ENCODE data around the gene ERFE.

The ERFE gene

GRCh38 chr2:238148981-238149380, 9.8 kb upstream of the ERFE start:
- Histone ChIP-seq H3K9me3 (ENCODE audit: control insufficient read depth, low read length) (no peaks in the 10 kb centered on the region), H3K4me1 (ENCODE audit: control insufficient read depth, insufficient read depth, low read length, poor library complexity, severe bottlenecking) (no peaks in the 10 kb centered on the region), H3K4me3 (ENCODE audit: insufficient read depth, low read depth, low read length, poor library complexity, severe bottlenecking) (no peak overlapping the region), H3K27ac (ENCODE audit: insufficient read depth, low read length, poor library complexity, severe bottlenecking) (no peak overlapping the region), H3K27me3 (replicated peaks; ENCODE audit: control insufficient read depth, insufficient read depth, low read length, poor library complexity, severe bottlenecking) (no peaks in the 10 kb centered on the region), H3K36me3 (ENCODE audit: control insufficient read depth, insufficient read depth, low read length) (no peaks in the 10 kb centered on the region)
- DNase-seq: no peak

GRCh38 chr2:238149841-238150572, 8.8 kb upstream of the ERFE start:
- Histone ChIP-seq H3K36me3 (ENCODE audit: control insufficient read depth, insufficient read depth, low read length) (no peaks in the 10 kb centered on the region), H3K4me3 (ENCODE audit: insufficient read depth, low read depth, low read length, poor library complexity, severe bottlenecking) (no peak overlapping the region), H3K27me3 (replicated peaks; ENCODE audit: control insufficient read depth, insufficient read depth, low read length, poor library complexity, severe bottlenecking) (no peaks in the 10 kb centered on the region), H3K4me1 (ENCODE audit: control insufficient read depth, insufficient read depth, low read length, poor library complexity, severe bottlenecking) (no peaks in the 10 kb centered on the region), H3K9me3 (ENCODE audit: control insufficient read depth, low read length) (no peaks in the 10 kb centered on the region), H3K27ac (ENCODE audit: insufficient read depth, low read length, poor library complexity, severe bottlenecking) (no peak overlapping the region)
- no peak for DNase-seq

GRCh38 chr2:238150686-238151085, 8.1 kb upstream of the ERFE start:
- DNase-seq: no peak
- Histone ChIP-seq H3K9me3 (ENCODE audit: control insufficient read depth, low read length) (no peaks in the 10 kb centered on the region), H3K27me3 (replicated peaks; ENCODE audit: control insufficient read depth, insufficient read depth, low read length, poor library complexity, severe bottlenecking) (no peaks in the 10 kb centered on the region), H3K27ac (ENCODE audit: insufficient read depth, low read length, poor library complexity, severe bottlenecking) (no peak overlapping the region), H3K4me3 (ENCODE audit: insufficient read depth, low read depth, low read length, poor library complexity, severe bottlenecking) (no peak overlapping the region), H3K36me3 (ENCODE audit: control insufficient read depth, insufficient read depth, low read length) (no peaks in the 10 kb centered on the region), H3K4me1 (ENCODE audit: control insufficient read depth, insufficient read depth, low read length, poor library complexity, severe bottlenecking) (no peaks in the 10 kb centered on the region)

- Histone ChIP-seq H3K9me3 (ENCODE audit: control insufficient read depth, low read length) (no peaks in the 10 kb centered on the region), H3K4me1 (ENCODE audit: control insufficient read depth, insufficient read depth, low read length, poor library complexity, severe bottlenecking) (no peaks in the 10 kb centered on the region), H3K36me3 (ENCODE audit: control insufficient read depth, insufficient read depth, low read length) (no peaks in the 10 kb centered on the region), H3K4me3 (ENCODE audit: insufficient read depth, low read depth, low read length, poor library complexity, severe bottlenecking) (no peak overlapping the region), H3K27ac (ENCODE audit: insufficient read depth, low read length, poor library complexity, severe bottlenecking) (no peak overlapping the region), H3K27me3 (replicated peaks; ENCODE audit: control insufficient read depth, insufficient read depth, low read length, poor library complexity, severe bottlenecking) (no peaks in the 10 kb centered on the region)
- no peak for DNase-seq
These were observed 7.6 kb upstream of the ERFE start for GRCh38 chr2:238151205-238151604.

- Histone ChIP-seq H3K4me3 (ENCODE audit: insufficient read depth, low read depth, low read length, poor library complexity, severe bottlenecking) (no peak overlapping the region), H3K27ac (ENCODE audit: insufficient read depth, low read length, poor library complexity, severe bottlenecking) (no peak overlapping the region), H3K36me3 (ENCODE audit: control insufficient read depth, insufficient read depth, low read length) (no peaks in the 10 kb centered on the region), H3K9me3 (ENCODE audit: control insufficient read depth, low read length) (no peaks in the 10 kb centered on the region), H3K27me3 (replicated peaks; ENCODE audit: control insufficient read depth, insufficient read depth, low read length, poor library complexity, severe bottlenecking) (no peaks in the 10 kb centered on the region), H3K4me1 (ENCODE audit: control insufficient read depth, insufficient read depth, low read length, poor library complexity, severe bottlenecking) (no peaks in the 10 kb centered on the region)
- DNase-seq: no peak
These were observed 7.0 kb upstream of the ERFE start for GRCh38 chr2:238151628-238152235.

- Histone ChIP-seq H3K27ac (ENCODE audit: insufficient read depth, low read length, poor library complexity, severe bottlenecking) (no peak overlapping the region), H3K4me1 (ENCODE audit: control insufficient read depth, insufficient read depth, low read length, poor library complexity, severe bottlenecking) (no peaks in the 10 kb centered on the region), H3K27me3 (replicated peaks; ENCODE audit: control insufficient read depth, insufficient read depth, low read length, poor library complexity, severe bottlenecking) (no peaks in the 10 kb centered on the region), H3K9me3 (ENCODE audit: control insufficient read depth, low read length) (no peaks in the 10 kb centered on the region), H3K4me3 (ENCODE audit: insufficient read depth, low read depth, low read length, poor library complexity, severe bottlenecking) (no peak overlapping the region), H3K36me3 (ENCODE audit: control insufficient read depth, insufficient read depth, low read length) (no peaks in the 10 kb centered on the region)
- DNase-seq: no peak
These were observed 5.7 kb upstream of the ERFE start for GRCh38 chr2:238152771-238153688.

- no peaks in the 10 kb centered on the region for H3K36me3 ChIP-seq (ENCODE audit: control insufficient read depth, insufficient read depth, low read length)
- DNase-seq: no peak
- H3K27ac ChIP-seq (ENCODE audit: insufficient read depth, low read length, poor library complexity, severe bottlenecking): no peak overlapping the region
- no peaks in the 10 kb centered on the region for H3K4me1 ChIP-seq (ENCODE audit: control insufficient read depth, insufficient read depth, low read length, poor library complexity, severe bottlenecking)
- no peak overlapping the region for H3K4me3 ChIP-seq (ENCODE audit: insufficient read depth, low read depth, low read length, poor library complexity, severe bottlenecking)
- peaks cover 4% of the 10 kb centered on the region for H3K27me3 ChIP-seq (replicated peaks; ENCODE audit: control insufficient read depth, insufficient read depth, low read length, poor library complexity, severe bottlenecking)
- H3K9me3 ChIP-seq (ENCODE audit: control insufficient read depth, low read length): no peaks in the 10 kb centered on the region
These were observed 4.2 kb upstream of the ERFE start for GRCh38 chr2:238154570-238154969.

GRCh38 chr2:238155051-238155760, 3.6 kb upstream of the ERFE start:
- DNase-seq: no peak
- no peak overlapping the region for H3K4me3 ChIP-seq (ENCODE audit: insufficient read depth, low read depth, low read length, poor library complexity, severe bottlenecking)
- peaks cover 4% of the 10 kb centered on the region for H3K4me1 ChIP-seq (ENCODE audit: control insufficient read depth, insufficient read depth, low read length, poor library complexity, severe bottlenecking)
- H3K9me3 ChIP-seq (ENCODE audit: control insufficient read depth, low read length): no peaks in the 10 kb centered on the region
- peaks cover 11% of the 10 kb centered on the region for H3K27me3 ChIP-seq (replicated peaks; ENCODE audit: control insufficient read depth, insufficient read depth, low read length, poor library complexity, severe bottlenecking)
- no peak overlapping the region for H3K27ac ChIP-seq (ENCODE audit: insufficient read depth, low read length, poor library complexity, severe bottlenecking)
- H3K36me3 ChIP-seq (ENCODE audit: control insufficient read depth, insufficient read depth, low read length): no peaks in the 10 kb centered on the region

- no peak for DNase-seq
- Histone ChIP-seq H3K36me3 (ENCODE audit: control insufficient read depth, insufficient read depth, low read length) (no peaks in the 10 kb centered on the region), H3K9me3 (ENCODE audit: control insufficient read depth, low read length) (no peaks in the 10 kb centered on the region), H3K4me1 (ENCODE audit: control insufficient read depth, insufficient read depth, low read length, poor library complexity, severe bottlenecking) (peaks cover 5% of the 10 kb centered on the region), H3K4me3 (ENCODE audit: insufficient read depth, low read depth, low read length, poor library complexity, severe bottlenecking) (no peak overlapping the region), H3K27me3 (replicated peaks; ENCODE audit: control insufficient read depth, insufficient read depth, low read length, poor library complexity, severe bottlenecking) (peaks cover 17% of the 10 kb centered on the region), H3K27ac (ENCODE audit: insufficient read depth, low read length, poor library complexity, severe bottlenecking) (no peak overlapping the region)
These were observed 2.7 kb upstream of the ERFE start for GRCh38 chr2:238155761-238156694.
